Peyer's patch (tissue), 4 donors: ENCODE results near the gene CENPO.

Source experiments
- CTCF ChIP-seq, 6 experiments: fragments of 450-650 bp in 4 of 6; fragments of 200-600 bp in 2 of 6; sonication (generic) in 1 of 6; IDR thresholded peaks; one replicate each; pipeline ENCODE4 v1.5.1; 2017 to 2019; ENCODE audit warnings: antibody characterized with exemption in 6 of 6, mild to moderate bottlenecking in 3 of 6, moderate library complexity in 1 of 6
- POLR2A ChIP-seq, 2 donors: fragments of 450-650 bp; IDR thresholded peaks; one replicate each; pipeline ENCODE4 v1.5.1; 2017; ENCODE audit warnings: antibody characterized with exemption in 2 of 2, mild to moderate bottlenecking in 2 of 2, moderate library complexity in 2 of 2

- TF ChIP-seq CTCF (IDR thresholded peaks at IDR 0.05), result no peak
- TF ChIP-seq POLR2A (IDR thresholded peaks at IDR 0.05), result no peak
Measured at GRCh38 chr2:24832931-24833701, 39.9 kb downstream of the CENPO start.
